ENCODE results near the gene GPA33.
"Not testable (repeated sequence)": the region's sequence is repeated elsewhere in the genome, so short reads cannot be mapped to it uniquely, and the experiment has no call there.

GPA33 gene

GRCh38 chr1:167054531-167054930, 35.6 kb downstream of the GPA33 start:
- DNase-seq = no peak

- DNase-seq = no peak
These were observed 37.8 kb downstream of the GPA33 start for GRCh38 chr1:167052389-167052788.

- DNase-seq = no peak
These were observed 38.3 kb downstream of the GPA33 start for GRCh38 chr1:167051907-167052306.

DNA sequence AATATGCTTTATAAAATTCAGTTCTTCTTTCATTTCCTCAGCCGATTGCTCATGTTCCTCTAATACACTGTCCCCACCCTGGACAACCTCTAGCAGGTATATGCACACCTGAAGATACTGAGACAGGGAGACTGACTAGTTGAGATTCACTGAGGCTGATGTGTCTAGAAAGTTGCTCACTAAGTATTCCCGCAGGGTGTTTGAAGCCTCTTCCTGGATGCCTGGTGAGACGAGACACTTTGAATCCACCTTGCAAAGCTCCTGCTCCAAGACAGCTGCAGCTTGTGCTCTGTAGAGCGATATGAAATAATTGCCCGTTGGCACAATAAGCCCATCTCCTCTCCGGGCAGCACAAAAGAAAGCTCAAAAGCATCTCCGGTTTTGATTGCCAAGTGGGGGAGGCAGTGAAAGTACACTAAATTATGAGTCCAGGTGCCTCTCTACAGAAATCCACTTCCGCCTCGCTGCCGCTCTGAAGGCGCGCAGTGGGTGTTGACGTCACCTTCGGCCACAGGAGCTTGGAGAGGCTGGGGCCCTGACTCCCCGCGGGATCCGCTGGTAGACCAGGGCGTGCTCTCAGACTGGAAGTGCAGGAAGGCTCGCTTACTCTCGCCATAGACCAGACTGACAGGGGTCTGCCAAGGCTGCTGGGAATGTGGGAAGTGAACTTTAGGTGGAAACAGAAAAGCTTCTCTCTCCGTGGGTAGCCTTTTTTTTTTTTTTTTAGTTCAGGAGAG, 46.3 kb downstream of the GPA33 start:
- peak; percentile 87 for DNase-seq

- no peak for DNase-seq
These were observed 56.5 kb downstream of the GPA33 start for GRCh38 chr1:167033646-167034045.

DNA sequence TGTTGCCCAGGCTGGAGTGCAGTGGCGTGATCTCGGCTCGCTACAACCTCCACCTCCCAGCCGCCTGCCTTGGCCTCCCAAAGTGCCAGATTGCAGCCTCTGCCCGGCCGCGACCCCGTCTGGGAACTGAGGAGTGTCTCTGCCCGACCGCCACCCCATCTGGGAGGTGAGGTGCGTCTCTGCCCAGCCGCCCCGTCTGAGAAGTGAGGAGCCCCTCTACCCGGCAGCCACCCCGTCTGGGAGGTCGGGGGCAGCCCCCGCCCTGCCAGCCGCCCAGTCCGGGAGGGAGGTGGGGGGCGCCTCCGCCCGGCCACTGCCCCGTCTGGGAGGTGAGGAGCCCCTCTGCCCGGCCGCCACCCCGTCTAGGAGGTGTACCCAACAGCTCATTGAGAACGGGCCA, 60.6 kb downstream of the GPA33 start:
- DNase-seq = not testable (repeated sequence)

- no peak for DNase-seq
These were observed 67.8 kb downstream of the GPA33 start for GRCh38 chr1:167022384-167022783.

- no peak for DNase-seq
These were observed 74.0 kb downstream of the GPA33 start for GRCh38 chr1:167016100-167016750.

GRCh38 chr1:167013108-167013929, 76.9 kb downstream of the GPA33 start:
- DNase-seq = no peak

- DNase-seq = no peak
These were observed 77.6 kb downstream of the GPA33 start for GRCh38 chr1:167012570-167012969.

DNA sequence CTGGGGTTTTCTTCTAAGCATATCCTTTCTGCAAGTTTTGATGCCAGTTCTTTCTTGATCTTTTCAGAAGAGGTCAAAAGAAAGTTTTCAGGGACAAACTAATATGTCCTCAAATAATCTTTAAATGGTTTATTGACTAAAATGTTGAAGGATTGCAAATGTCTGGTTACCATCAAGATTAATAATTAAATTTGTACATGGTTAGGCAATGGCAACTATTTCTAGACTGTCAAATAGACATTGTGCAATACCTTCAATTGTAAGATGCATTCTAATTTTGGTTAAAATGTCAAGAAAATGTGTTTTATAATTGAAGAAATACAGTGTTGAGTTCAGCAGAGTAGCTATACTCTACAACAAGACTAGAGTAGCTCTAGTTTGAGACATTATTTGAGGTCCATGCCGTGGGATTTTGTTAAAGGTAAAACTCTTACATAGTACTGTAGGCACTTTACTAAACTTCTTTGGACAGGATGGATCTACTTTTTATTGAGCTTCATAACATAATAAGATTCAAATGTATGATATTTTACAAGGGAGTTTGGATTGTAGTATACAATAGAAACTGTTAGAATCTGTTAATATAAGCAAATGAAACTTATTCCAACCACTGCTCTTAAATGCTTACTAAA, 78.5 kb downstream of the GPA33 start:
- no peak for DNase-seq

- no peak for DNase-seq
These were observed 86.5 kb downstream of the GPA33 start for GRCh38 chr1:167003711-167004110.

All from activated effector memory CD4-positive, alpha-beta T cell treated with anti-CD3 and anti-CD28 coated beads, Interleukin-2, amount 50 U/mL, for 16 hours (primary cell).